GM19025 (cell line): Measurements from ENCODE around the gene AK9.

Experiments used
- ATAC-seq: cut with Tn5 transposase; IDR thresholded peaks from one replicate; pipeline ENCODE4 v1.9.1; 2021; ENCODE audit warnings: mild to moderate bottlenecking, low read depth, moderate library complexity; ENCODE audit not compliant: unreplicated experiment

AK9 gene

GRCh38 chr6:109448615-109449014 is 242.4 kb downstream of the AK9 start:
- ATAC-seq: no peak

DNA sequence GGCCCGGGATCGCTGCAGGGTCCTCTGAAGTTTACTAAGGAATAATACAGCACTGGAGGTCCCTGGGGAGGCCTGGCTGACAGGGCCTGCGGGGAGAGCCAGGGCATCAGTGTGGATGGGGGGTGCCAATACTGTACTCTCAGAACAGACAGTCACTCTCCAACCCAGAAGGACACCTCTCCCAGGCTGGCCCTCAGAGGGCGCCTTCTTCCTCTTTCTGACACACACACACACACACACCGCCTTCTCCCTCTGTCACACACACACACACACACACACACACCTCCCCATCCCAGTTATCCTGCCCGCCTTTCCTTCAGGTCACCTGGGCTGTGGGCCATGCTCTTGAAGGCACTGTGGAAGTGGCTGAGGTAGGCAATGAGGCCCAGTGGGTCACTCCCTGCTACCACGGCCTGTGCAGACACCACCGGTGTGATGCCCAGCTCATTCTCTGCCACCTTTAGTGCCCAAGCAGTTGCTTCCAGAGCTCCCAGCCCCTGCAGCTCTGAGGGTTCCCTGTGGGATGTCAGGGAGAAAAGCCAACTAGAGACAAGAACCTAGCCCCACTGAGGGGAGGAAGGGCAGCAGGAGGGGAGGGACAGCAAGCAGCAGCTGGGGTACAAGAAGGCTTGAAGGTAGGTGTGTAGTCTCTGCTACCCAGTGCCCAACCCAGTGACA is 243.0 kb downstream of the AK9 start:
- no peak for ATAC-seq

DNA sequence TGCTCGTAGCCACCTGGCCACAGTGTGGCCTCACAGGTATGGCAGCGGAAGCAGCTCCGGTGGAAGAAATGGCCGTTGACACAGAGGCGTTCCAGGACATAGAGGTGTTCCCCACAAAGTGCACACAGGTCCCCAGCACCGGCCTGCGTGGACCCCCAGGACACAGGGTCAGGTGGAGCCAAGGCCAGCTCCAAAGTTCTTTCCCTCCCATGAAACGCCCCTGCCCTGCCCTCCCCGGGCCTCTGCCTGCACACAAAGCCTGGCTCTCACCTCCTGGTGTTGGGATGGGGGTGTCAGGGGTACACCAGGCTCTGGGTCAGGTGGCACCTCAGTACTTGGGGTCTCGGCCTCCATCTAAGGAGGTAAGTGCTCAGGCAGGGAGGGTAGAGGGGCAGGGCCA is 243.9 kb downstream of the AK9 start:
- ATAC-seq: no peak

DNA sequence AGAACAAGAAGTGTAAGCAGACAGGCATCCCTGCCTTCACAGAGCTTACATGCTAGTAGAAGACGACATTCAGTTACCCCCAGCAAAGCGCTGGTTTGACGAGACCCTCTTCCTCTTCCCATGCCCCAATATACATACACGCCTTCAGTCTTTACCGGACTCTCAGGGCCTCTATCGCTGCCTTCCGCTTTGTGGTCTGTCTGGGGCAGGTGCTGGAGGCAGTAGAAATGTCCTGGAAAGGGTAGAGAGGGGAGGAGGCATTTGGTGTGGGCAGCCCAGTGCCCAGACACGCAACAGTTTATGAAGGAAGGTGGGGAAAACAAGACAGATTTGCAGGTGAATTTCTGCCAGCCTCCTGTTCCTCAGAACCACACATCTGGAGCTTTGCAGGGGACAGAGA is 244.5 kb downstream of the AK9 start:
- ATAC-seq: no peak

DNA sequence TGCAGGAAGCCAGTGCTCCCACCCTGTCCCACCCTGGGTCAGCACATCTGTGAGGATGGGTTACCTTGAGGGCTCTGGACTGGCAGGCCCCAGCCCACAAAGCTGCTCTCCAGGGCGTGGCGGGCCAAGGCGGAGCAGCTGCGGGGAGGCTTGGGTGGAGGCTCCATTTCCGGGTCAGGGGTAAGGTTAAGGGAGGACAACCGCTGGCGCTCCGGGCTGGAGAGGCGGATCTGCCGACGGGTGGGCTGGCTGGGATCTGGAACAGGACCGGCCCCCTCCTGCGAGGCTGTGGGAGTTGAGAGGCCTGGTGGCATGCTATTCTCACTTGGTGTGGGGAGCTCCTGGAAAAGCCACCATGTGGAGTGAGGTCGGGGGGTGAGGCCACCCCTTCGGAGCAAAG is 244.9 kb downstream of the AK9 start:
- ATAC-seq: no peak

- ATAC-seq: no peak
Observed at GRCh38 chr6:109445382-109445781, 245.6 kb downstream of the AK9 start.

GRCh38 chr6:109443425-109443950 is 247.5 kb downstream of the AK9 start:
- no peak for ATAC-seq
